HG03095 (cell line): ENCODE measurements around the gene DIO1.

Experiments
- ATAC-seq: cut with Tn5 transposase; IDR thresholded peaks from one replicate; pipeline ENCODE4 v1.9.1; 2021; ENCODE audit warnings: moderate library complexity; ENCODE audit not compliant: unreplicated experiment

The DIO1 gene

DNA sequence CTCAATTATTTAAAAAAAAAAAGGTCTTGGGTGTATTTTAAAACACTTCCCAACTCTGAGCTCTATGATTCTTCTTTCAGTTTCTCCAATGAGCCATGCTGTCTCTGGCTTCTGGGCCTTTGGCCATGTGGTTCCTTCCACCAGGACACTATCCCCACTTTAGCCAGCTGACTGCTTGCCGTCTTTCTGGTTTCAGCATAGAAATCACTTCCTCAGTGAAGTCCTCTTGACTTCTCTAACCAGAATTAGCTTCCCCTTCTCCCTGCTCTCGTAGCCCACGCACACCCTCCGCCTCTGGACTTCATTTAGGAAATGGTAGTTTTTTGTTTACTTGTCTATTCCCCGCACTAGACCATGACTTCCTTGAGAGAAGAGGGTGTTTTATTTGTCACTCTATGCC, 1.1 kb upstream of the DIO1 start:
- no peak for ATAC-seq

DNA sequence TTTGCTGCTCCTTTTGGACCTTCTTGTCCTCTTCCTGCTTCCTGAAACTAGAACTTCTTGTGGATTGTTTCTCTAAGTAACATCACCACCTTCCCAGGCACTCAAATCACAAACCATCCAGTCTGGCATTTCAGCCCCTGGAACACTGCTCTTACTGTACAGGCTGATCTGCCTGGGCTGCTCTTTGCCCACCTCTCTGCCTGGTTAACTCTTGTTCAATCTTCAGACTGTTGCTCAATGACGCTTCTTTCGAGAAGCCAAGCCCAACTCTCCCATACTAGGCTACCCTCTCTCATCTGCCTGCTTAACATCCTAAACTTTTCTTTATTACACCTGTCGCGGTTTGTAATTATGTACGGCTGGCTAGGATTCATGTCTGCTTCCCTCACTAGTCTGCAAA, 657 bp downstream of the DIO1 start:
- ATAC-seq = no peak

DNA sequence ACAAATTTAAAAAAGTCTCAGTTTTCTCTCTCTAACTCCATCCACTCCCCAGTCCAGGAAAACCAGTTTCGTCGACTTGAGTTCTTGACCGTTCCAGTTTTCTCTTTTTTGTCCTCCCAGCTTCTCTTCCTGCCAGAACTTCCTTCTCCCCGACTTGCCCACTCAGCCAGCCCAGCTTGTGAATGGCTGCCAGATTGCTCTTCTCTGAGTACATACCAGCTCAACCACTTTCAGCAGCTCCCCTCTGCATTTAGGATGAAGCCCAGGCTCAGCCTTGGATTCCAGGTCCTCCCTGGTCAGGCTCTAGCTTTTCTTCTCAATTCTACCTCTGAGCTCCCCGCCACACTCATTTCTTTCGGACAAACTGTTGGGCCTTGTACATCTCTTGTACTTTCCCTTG, 1.4 kb downstream of the DIO1 start:
- no peak for ATAC-seq

DNA sequence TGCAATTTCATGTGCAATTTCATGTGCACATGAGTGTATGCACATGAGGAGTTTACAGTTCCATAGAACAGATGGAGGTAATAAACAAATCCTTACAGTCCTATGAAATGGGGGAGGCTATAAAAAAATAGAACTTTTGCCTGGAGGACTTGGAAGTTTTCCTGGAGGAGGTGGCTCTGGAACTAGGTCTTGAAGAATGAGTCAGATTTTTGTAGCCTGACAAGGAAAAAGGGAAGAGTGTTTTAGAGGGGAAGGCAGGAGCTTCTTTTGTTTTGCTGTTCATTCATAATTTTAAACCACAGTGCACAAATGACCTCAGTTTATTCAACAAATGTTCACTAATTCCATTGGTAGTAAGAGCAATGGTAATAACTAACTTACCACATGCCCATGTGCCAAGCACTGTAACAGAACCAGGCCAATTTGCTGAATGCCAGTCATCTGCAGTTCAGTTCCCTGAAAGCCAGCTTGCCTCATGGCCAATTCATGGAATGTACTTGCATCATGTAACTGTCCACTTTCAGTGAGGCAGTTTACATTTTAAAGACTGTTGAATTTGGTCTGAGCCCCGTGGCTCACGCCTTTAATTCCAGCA, 2.7 kb downstream of the DIO1 start:
- ATAC-seq = no peak

DNA sequence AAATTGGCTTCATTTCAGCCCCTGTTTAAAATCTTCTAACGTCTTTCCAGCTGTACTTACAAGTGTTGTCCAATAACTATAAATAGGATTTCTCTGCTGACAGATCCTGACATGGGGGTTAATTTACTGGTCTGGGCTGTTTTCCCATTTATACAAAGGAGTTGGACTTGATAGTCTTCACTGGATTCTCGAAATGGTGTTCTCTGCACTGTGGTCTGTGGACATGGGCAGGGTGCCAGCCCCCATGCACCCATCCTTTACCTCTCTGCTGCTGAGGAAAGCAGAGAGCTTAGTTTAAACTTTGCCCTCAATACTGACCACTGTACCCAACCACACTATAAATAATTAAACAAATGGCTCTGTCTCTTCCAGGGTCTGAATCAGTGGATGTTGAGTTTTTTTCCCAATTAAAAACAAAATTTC, 5.2 kb downstream of the DIO1 start:
- ATAC-seq = no peak

DNA sequence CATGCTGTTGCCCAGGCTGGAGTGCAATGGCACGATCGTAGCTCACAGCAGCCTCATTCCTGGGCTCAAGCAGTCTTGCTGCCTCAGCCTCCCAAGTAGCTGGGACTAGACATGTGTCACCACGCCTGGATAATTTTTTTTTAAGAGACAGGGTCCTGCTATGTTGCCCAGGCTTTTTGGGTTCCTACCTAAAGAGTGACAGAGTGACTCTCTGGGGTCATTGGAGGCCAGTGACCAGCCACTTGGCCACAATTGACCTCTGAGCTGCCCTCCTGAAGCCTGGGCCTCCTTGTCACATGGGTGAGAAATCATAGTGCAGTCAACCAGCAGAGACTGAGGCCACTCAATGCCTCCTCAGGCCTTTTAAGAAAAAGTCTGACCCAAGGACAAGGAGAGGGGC, 5.7 kb downstream of the DIO1 start:
- ATAC-seq = no peak

DNA sequence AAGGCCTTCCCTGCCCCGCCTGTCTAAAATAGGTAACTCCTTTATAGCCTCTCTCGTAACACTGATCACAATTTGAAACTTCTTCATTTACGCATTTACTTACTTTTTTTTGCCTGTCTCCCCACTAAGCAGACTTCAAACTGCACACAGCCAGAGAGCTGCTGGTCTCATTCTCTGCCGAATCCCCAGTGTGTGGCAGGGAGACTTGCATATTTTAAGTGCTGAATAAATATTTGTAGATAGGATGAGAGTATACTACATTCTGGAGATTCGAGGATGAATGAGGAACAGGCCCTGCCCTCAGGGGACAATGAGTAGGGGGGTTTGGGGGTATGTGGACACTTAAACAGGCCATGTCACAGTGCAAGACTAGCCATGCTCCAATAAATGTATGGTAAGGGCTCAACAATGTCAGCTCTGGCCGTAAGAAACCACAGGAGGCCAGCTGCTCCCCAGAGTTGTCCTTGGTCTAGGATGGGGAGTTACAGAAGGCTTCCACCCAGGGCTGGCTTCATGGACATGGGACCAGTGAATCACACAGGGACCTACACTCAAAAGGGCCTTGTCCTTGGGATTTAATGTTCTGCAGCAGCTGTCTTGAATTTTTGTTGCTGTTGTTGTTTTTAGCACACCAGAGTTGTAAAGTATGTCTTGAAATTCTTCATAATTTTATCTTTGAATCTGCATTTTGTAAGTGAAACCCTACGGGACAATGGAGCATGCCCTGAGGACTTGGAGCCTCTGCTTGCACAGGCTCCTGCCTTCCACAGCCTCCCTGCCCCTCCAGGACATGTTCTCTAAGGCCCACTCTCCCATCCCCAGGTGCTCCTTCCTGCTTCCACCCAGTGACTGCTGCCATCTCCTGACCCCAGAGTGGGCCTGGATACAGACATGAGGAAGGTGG, 8.5 kb downstream of the DIO1 start:
- ATAC-seq = no peak

DNA sequence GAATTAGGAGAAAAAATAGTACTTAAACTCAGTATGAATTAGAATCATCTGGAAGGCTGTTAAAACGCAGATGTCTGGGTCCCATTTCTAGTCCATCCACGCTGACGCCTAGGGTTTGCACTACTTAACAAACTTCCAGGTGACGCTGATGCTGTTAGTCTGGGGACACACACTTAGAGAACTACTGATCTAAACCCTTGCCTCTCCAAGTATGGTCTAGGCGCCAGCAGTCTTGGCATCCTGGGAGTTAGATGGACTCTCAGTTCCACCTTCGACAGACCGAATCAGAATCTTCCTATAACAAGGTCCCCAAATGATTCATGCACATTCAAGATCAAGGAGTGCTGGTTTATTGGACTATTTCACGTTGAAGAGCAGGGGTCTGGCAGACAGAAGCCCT, 11.5 kb downstream of the DIO1 start:
- ATAC-seq = no peak

DNA sequence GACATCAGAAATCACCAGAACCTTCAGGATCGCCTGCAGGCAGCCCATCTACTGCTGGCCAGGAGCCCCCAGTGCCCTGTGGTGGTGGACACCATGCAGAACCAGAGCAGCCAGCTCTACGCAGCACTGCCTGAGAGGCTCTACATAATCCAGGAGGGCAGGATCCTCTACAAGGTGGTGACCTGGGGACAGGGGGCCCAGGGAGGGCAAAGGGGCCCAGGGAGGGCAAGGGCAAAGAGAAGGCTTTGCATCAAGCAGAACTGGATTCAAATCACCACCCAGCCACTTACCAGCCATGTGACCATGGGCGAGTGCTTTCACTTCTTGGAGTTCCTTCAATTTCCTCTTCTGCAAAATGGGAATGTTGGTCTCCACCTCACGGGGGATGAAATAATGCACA, 12.1 kb downstream of the DIO1 start:
- no peak for ATAC-seq

DNA sequence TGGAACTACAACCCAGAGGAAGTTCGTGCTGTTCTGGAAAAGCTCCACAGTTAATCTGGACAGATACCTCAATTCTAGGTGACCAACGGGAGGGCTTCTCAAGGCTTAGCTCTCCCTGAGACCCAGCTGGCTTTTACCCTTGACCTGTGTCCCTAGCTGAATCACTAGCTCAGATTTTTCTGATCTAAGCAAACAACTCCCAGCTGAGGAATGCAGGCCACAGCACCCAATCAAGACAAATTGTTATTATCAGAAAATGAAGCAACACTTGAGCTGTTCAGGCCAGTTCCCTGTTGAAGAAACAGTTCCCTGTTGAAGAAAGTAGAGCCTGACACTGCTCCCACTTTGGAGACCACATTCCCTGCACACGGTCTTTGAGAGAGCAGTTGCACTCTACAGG, 16.0 kb downstream of the DIO1 start:
- ATAC-seq = no peak

DNA sequence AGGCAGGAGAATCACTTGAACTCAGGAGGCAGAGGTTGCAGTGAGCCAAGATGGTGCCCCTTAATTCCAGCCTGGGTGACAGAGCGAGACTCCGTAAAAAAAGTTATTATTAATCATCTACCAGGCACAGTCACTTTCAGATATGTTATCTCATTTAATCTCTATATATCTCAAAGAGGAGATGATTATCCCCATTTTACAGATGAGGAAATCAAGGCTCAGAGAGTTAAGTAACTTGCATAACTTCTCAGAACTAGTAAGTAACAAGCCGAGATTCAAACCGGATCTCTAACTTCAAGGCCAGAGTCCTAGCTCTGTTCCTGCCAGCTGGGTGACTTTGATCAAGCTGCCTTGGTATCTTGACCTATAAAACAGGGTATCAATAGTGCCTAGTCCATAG, 17.5 kb downstream of the DIO1 start:
- ATAC-seq = no peak

DNA sequence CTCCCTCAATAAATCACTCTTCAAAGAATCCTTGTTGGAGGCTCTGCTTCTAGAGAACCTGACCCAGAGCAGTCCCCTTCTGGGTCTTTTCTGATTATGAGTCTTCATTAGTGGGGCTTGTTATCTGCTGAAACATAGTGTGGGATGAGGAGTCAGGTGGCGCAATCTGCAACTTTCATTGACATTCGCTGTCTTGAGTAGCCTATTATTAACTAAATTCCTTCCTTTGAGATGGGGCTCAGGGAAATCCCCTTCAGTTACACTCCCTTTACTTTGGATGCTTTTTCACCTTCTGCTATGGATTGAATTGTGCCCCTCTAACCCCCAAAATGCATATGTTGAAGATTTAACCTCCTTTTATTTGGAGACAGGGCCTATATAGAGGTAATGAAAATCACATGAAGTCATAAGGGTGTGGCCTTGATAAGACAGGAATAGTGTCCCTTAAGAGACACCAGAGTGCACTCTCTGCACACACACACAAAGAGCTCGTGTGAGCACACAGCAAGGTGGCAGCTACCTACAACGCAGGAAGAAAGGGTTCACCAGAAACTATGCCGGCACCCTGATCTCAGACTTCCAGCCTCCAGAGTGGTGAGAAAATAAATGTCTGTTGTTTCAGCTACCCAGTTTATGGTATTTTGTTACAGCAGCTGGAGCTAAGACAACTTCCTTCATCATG, 19.5 kb downstream of the DIO1 start:
- no peak for ATAC-seq

DNA sequence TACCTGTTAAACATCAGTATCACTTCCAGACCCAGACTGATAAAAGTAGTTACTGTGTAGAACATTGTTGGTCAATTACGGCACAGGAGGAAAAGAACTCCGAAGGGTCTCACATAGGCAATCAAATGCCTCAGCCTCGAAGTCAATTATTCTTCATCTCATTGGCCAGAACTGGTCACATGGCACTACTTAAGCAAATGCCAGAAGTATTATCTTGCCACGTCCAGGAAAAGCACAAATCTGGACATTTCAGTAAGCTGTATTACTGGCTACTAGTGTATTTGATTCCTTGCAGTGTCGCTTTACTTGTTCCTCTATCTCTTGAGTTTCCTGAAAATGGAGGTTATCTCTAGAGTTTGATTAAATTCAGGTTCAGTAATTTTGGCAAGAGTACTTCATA, 24.4 kb downstream of the DIO1 start:
- ATAC-seq = no peak

DNA sequence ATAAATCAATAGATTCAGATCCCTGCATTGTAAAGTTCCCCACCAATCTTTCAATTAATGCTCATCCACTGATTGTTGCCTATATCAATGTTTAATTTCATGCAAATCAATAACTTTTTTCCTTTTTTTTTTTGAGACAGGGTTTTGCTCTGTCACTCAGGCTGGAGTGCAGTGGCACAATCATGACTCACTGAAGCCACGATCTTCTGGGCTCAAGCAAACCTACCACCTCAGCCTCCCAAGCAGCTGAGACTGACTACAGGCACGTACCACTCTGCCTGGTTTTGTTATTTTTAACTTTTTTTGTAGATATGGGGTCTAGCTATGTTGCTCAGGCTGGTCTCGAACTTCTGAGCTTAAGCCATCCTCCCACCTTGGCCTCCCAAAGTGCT, 25.7 kb downstream of the DIO1 start:
- no peak for ATAC-seq

DNA sequence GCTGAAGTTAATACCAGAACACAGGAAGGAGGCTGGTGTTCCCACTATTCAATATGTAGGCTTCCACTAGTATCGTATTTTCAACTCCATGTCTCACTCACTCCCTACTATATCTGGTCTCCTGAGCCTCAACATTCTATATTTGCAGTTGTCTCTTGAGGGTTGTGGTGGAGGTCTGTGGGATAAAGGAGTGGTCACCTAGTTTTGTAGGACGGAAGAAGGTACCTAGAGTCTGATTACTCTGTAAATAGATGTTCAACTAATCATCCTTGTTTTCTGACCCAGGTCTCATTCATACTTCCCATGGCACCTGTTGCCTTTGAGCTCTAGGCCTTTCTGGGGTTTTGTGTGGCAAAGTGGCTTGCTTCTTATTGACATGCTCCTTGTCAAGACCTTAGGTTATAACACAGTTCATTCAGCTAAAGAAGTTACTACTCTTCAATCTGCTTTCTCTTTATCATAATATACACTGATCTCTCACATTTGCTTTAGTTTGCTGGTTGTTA, 33.4 kb downstream of the DIO1 start:
- no peak for ATAC-seq

DNA sequence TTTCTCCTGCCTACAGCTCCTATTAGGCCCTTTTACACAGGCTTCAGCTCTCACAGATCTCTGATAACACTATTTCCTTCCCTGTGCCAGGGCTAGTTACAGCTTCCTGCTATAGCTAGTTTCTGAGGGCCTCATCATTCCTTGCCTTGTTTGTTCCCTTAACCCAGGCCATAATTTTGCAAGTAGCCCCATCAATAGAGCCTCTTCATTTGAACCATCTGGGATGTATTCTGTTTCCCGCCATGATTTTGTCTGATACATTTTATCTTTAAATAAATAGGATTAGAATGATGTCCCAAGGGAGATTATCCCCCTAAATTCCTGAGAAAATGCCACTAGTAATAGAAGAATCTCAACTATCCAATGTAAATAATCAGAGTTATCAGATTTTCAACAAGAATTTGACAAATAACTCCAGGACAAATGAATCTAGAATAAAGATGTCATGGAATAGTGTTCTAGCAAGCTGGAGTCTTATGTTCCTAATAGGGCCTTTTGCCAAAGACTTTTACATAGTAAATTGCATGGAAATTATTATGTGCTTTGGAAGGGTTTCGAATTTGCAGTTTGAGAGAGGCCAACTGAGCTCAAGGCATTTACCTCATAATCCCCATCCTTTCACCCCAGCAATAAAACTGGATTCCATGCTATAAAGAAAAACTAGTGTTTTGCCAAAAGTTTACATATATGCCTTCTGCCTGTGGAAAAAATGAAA, 35.4 kb downstream of the DIO1 start:
- no peak for ATAC-seq

DNA sequence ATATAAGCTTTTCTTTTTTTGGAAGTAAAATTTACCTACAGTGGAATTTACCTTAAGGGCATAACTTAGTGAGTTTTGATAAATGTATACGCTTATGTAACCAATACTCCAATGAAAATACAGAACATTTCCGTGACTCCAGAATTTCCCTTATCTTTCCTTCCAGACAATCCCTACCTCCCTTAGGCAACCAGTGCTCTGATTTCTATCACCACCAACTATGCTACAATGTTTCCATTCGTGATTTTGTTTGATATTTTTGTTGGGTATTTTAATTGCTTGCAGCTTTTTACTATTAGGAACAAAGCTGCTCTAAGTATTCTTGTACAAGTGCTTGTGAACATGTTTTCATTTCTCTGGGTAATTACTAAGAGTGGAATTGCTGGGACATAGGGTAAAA, 36.9 kb downstream of the DIO1 start:
- no peak for ATAC-seq

DNA sequence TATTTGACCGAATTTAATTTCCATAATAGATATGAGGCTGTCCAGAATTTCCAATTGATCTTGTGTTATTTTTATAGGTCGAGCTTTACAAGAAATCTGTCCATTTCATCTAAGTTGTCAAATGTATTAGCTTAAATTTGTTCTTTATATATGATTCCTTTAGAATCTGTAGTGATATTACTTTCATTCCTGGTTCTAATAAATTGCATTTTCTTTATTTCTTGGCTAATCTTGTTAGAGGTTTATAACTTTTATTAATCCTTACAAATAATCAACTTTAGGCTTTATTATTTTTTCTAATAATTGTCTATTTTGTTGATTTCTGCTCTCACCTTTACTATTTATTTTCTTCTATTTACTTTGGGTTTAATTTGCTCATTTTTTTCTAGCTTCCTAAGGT, 37.5 kb downstream of the DIO1 start:
- ATAC-seq = no peak

DNA sequence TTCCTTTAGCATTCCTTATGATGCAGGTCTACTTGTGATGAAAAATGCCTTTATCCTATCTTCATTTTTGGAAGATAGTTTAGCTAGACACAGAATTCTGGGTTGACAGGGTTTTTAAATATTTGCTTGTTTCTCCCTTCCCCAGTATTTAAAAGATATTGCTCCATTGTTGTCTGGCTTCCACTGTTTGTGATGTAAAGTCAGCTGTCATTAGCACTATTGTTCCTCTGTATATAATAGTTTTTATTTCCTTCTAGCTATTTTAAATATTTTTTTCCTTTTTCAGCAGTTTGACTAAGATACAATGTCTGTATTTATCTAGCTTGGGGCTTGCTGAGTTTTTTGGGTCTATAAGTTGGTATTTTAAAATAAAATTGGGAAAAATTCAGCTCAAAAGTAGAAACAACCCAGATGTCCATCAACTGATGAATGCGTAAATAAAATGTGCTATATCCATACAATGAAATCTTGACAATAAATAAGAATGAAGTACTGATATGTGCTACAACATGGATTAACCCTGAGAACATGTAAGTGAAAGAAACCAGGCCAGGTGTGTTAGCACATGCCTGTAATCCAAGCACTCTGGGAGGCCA, 40.3 kb downstream of the DIO1 start:
- ATAC-seq = no peak

DNA sequence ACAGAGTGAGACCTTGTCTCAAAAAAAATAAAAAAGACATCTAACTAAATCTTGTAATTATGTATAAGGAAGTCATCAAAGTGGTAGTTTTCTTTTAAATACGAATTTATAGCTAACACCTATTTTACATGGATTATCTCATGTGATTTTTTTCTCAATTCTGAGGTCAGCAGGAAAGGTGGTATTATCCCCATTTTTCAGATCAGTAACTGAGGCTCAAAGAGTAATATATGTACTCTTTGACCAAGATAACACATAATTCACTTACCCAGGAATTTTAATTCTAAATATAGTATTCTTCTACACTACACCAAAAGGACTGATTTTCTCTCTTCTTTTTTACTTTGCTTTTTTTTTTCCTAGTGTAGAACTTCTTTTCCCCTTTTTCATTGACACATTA, 42.4 kb downstream of the DIO1 start:
- ATAC-seq = no peak
